ENCODE results near the gene GULP1.

The GULP1 gene

GRCh38 chr2:188404341-188405004 is 112.8 kb downstream of the GULP1 start:
- Mint-ChIP-seq H3K9me3 (peaks cover 19% of the 10 kb centered on the region), H3K27ac (no peak overlapping the region), H3K36me3 (no peaks in the 10 kb centered on the region), H3K4me3 (no peak overlapping the region), H3K4me1 (no peaks in the 10 kb centered on the region)
- DNase-seq (ENCODE audit: low spot score in 2 of 2) (no peak), ATAC-seq (no peak)

GRCh38 chr2:188406414-188406813 is 114.7 kb downstream of the GULP1 start:
- Mint-ChIP-seq H3K27ac (no peak overlapping the region), H3K9me3 (peaks cover 21% of the 10 kb centered on the region), H3K36me3 (no peaks in the 10 kb centered on the region), H3K4me3 (no peak overlapping the region), H3K4me1 (no peaks in the 10 kb centered on the region)
- DNase-seq (ENCODE audit: low spot score in 2 of 2) (no peak), ATAC-seq (no peak)

GRCh38 chr2:188410504-188411235 is 119.0 kb downstream of the GULP1 start:
- Mint-ChIP-seq H3K9me3 (peaks cover 21% of the 10 kb centered on the region), H3K36me3 (no peaks in the 10 kb centered on the region)
- no peak for DNase-seq (ENCODE audit: low spot score in 2 of 2)

GRCh38 chr2:188412190-188412589 is 120.5 kb downstream of the GULP1 start:
- ATAC-seq: no peak
- H3K27ac Mint-ChIP-seq: no peak overlapping the region
- H3K4me1 Mint-ChIP-seq: no peaks in the 10 kb centered on the region
- H3K9me3 Mint-ChIP-seq: peaks cover 15% of the 10 kb centered on the region
- DNase-seq (ENCODE audit: low spot score in 2 of 2): no peak
- no peak overlapping the region for H3K4me3 Mint-ChIP-seq
- H3K36me3 Mint-ChIP-seq: no peaks in the 10 kb centered on the region

More at GRCh38 chr2:188410504-188411235, 119.0 kb downstream of the GULP1 start:
- Mint-ChIP-seq H3K27ac (no peak overlapping the region), H3K4me3 (no peak overlapping the region), H3K4me1 (no peaks in the 10 kb centered on the region)
- no peak for ATAC-seq

- no peak overlapping the region for H3K27ac Mint-ChIP-seq
- H3K36me3 Mint-ChIP-seq: no peaks in the 10 kb centered on the region
- ATAC-seq (no peak), DNase-seq (ENCODE audit: low spot score in 2 of 2) (no peak)
- no peaks in the 10 kb centered on the region for H3K4me1 Mint-ChIP-seq
- H3K4me3 Mint-ChIP-seq: no peak overlapping the region
- peaks cover 4% of the 10 kb centered on the region for H3K9me3 Mint-ChIP-seq
Observed at GRCh38 chr2:188414411-188414810, 122.7 kb downstream of the GULP1 start.

- H3K27ac Mint-ChIP-seq: no peak overlapping the region
- no peaks in the 10 kb centered on the region for H3K36me3 Mint-ChIP-seq
- H3K9me3 Mint-ChIP-seq: peaks cover 4% of the 10 kb centered on the region
- DNase-seq (ENCODE audit: low spot score in 2 of 2) (no peak), ATAC-seq (no peak)
- H3K4me3 Mint-ChIP-seq: no peak overlapping the region
- H3K4me1 Mint-ChIP-seq: no peaks in the 10 kb centered on the region
Observed at GRCh38 chr2:188414869-188415753, 123.4 kb downstream of the GULP1 start.

GRCh38 chr2:188415754-188416083 is 124.0 kb downstream of the GULP1 start:
- Mint-ChIP-seq H3K4me1 (no peaks in the 10 kb centered on the region), H3K4me3 (no peak overlapping the region), H3K36me3 (no peaks in the 10 kb centered on the region), H3K27ac (no peak overlapping the region), H3K9me3 (peaks cover under 1% of the 10 kb centered on the region)
- no peak for DNase-seq (ENCODE audit: low spot score in 2 of 2)
- no peak for ATAC-seq

- Mint-ChIP-seq H3K4me3 (no peak overlapping the region), H3K4me1 (no peaks in the 10 kb centered on the region), H3K9me3 (no peaks in the 10 kb centered on the region), H3K27ac (no peak overlapping the region), H3K36me3 (no peaks in the 10 kb centered on the region)
- no peak for DNase-seq (ENCODE audit: low spot score in 2 of 2)
- ATAC-seq: no peak
Observed at GRCh38 chr2:188416367-188416766, 124.7 kb downstream of the GULP1 start.

- Mint-ChIP-seq H3K36me3 (no peaks in the 10 kb centered on the region), H3K9me3 (peaks cover 3% of the 10 kb centered on the region), H3K4me3 (no peak overlapping the region), H3K27ac (no peak overlapping the region), H3K4me1 (no peaks in the 10 kb centered on the region)
- DNase-seq (ENCODE audit: low spot score in 2 of 2) (no peak), ATAC-seq (no peak)
Observed at GRCh38 chr2:188422726-188423125, 131.1 kb downstream of the GULP1 start.

GRCh38 chr2:188425266-188425665 is 133.6 kb downstream of the GULP1 start:
- Mint-ChIP-seq H3K9me3 (peaks cover 3% of the 10 kb centered on the region), H3K27ac (no peak overlapping the region), H3K36me3 (no peaks in the 10 kb centered on the region), H3K4me3 (no peak overlapping the region), H3K4me1 (no peaks in the 10 kb centered on the region)
- DNase-seq (ENCODE audit: low spot score in 2 of 2) (no peak), ATAC-seq (no peak)

- H3K9me3 Mint-ChIP-seq: peaks cover 3% of the 10 kb centered on the region
- DNase-seq (ENCODE audit: low spot score in 2 of 2) (no peak), ATAC-seq (no peak)
- no peaks in the 10 kb centered on the region for H3K4me1 Mint-ChIP-seq
- H3K27ac Mint-ChIP-seq: no peak overlapping the region
- no peak overlapping the region for H3K4me3 Mint-ChIP-seq
- no peaks in the 10 kb centered on the region for H3K36me3 Mint-ChIP-seq
Observed at GRCh38 chr2:188426121-188426520, 134.4 kb downstream of the GULP1 start.

- no peak for DNase-seq (ENCODE audit: low spot score in 2 of 2)
- Mint-ChIP-seq H3K9me3 (peaks cover 4% of the 10 kb centered on the region), H3K27ac (no peak overlapping the region), H3K4me1 (no peaks in the 10 kb centered on the region), H3K36me3 (no peaks in the 10 kb centered on the region), H3K4me3 (no peak overlapping the region)
- no peak for ATAC-seq
Observed at GRCh38 chr2:188430705-188431104, 139.0 kb downstream of the GULP1 start.

GRCh38 chr2:188434018-188434417 is 142.3 kb downstream of the GULP1 start:
- DNase-seq (ENCODE audit: low spot score in 2 of 2) (no peak), ATAC-seq (no peak)
- H3K4me3 Mint-ChIP-seq: no peak overlapping the region
- no peak overlapping the region for H3K27ac Mint-ChIP-seq
- H3K4me1 Mint-ChIP-seq: no peaks in the 10 kb centered on the region
- H3K9me3 Mint-ChIP-seq: peaks cover 8% of the 10 kb centered on the region
- no peaks in the 10 kb centered on the region for H3K36me3 Mint-ChIP-seq

- H3K4me1 Mint-ChIP-seq: no peaks in the 10 kb centered on the region
- peaks cover 8% of the 10 kb centered on the region for H3K9me3 Mint-ChIP-seq
- H3K4me3 Mint-ChIP-seq: no peak overlapping the region
- no peaks in the 10 kb centered on the region for H3K36me3 Mint-ChIP-seq
- ATAC-seq: no peak
- H3K27ac Mint-ChIP-seq: no peak overlapping the region
- DNase-seq (ENCODE audit: low spot score in 2 of 2): no peak
Observed at GRCh38 chr2:188435115-188435514, 143.4 kb downstream of the GULP1 start.

GRCh38 chr2:188437537-188437936 is 145.9 kb downstream of the GULP1 start:
- peaks cover 10% of the 10 kb centered on the region for H3K9me3 Mint-ChIP-seq
- DNase-seq (ENCODE audit: low spot score in 2 of 2) (no peak), ATAC-seq (no peak)
- no peak overlapping the region for H3K4me3 Mint-ChIP-seq
- no peaks in the 10 kb centered on the region for H3K4me1 Mint-ChIP-seq
- no peak overlapping the region for H3K27ac Mint-ChIP-seq
- no peaks in the 10 kb centered on the region for H3K36me3 Mint-ChIP-seq
